PFSK-1 (cell line): ENCODE results near the gene ENTPD2.

Source experiments
- FOXP2 ChIP-seq: optimal IDR thresholded peaks from 2 replicates; pipeline ENCODE3; 2011; ENCODE audit warnings: borderline replicate concordance, control low read depth, inconsistent platforms; ENCODE audit not compliant: insufficient read depth; ENCODE audit errors: extremely low read length, extremely low read depth
- POLR2AphosphoS5 ChIP-seq: IDR thresholded peaks from 2 replicates; pipeline ENCODE4 v1.6.1; 2012; ENCODE audit warnings: low read depth, mild to moderate bottlenecking, control low read depth, low read length, moderate library complexity
- SIN3A ChIP-seq: IDR thresholded peaks from 2 replicates; pipeline ENCODE4 v1.6.1; 2012; ENCODE audit warnings: mild to moderate bottlenecking, low read length, moderate library complexity, borderline replicate concordance; ENCODE audit not compliant: insufficient read depth
- TAF1 ChIP-seq: IDR thresholded peaks from 2 replicates; pipeline ENCODE4 v1.6.1; 2012; ENCODE audit warnings: low read length, control low read depth, borderline replicate concordance; ENCODE audit not compliant: insufficient read depth
- TF ChIP-seq, protein P1 (sequence below), 2 experiments: IDR thresholded peaks; 2 replicates each; pipeline versions ENCODE4 v1.6.1 to v1.8.0; 2011 to 2012; ENCODE audit warnings: low read depth in 2 of 2, low read length in 2 of 2, control low read depth in 1 of 2, inconsistent platforms in 1 of 2, mild to moderate bottlenecking in 1 of 2, moderate library complexity in 1 of 2; ENCODE audit not compliant: insufficient read depth in 1 of 2

The ENTPD2 gene

DNA sequence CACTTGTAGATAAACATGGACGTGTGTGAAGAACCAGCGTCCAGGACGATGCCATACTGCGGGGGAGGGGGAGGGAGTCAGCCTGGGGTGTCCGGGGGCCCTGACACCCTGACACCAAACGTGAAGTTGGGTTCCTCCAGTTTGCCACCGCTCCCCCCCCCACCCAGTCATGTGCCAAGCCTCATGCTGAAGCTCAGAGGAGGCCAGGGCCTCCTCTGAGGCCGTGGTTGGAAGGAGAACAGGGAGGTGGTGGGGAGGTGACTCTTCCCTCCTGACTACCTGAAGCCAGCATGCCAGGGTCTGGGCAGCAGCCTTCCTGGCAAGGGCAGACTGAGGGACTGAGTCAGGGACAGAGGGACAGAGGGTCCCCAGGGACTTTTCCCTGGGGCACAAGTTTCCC, 1.6 kb downstream of the ENTPD2 start:
- TF ChIP-seq TAF1 (no peak), SIN3A (no peak), POLR2AphosphoS5 (no peak), FOXP2 (no peak)
- TF ChIP-seq, protein P1, sequence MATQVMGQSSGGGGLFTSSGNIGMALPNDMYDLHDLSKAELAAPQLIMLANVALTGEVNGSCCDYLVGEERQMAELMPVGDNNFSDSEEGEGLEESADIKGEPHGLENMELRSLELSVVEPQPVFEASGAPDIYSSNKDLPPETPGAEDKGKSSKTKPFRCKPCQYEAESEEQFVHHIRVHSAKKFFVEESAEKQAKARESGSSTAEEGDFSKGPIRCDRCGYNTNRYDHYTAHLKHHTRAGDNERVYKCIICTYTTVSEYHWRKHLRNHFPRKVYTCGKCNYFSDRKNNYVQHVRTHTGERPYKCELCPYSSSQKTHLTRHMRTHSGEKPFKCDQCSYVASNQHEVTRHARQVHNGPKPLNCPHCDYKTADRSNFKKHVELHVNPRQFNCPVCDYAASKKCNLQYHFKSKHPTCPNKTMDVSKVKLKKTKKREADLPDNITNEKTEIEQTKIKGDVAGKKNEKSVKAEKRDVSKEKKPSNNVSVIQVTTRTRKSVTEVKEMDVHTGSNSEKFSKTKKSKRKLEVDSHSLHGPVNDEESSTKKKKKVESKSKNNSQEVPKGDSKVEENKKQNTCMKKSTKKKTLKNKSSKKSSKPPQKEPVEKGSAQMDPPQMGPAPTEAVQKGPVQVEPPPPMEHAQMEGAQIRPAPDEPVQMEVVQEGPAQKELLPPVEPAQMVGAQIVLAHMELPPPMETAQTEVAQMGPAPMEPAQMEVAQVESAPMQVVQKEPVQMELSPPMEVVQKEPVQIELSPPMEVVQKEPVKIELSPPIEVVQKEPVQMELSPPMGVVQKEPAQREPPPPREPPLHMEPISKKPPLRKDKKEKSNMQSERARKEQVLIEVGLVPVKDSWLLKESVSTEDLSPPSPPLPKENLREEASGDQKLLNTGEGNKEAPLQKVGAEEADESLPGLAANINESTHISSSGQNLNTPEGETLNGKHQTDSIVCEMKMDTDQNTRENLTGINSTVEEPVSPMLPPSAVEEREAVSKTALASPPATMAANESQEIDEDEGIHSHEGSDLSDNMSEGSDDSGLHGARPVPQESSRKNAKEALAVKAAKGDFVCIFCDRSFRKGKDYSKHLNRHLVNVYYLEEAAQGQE (IDR thresholded peaks at IDR 0.05; ENCODE audit: insufficient read depth in 1 of 2, low read depth in 2 of 2, low read length in 2 of 2): no peak

DNA sequence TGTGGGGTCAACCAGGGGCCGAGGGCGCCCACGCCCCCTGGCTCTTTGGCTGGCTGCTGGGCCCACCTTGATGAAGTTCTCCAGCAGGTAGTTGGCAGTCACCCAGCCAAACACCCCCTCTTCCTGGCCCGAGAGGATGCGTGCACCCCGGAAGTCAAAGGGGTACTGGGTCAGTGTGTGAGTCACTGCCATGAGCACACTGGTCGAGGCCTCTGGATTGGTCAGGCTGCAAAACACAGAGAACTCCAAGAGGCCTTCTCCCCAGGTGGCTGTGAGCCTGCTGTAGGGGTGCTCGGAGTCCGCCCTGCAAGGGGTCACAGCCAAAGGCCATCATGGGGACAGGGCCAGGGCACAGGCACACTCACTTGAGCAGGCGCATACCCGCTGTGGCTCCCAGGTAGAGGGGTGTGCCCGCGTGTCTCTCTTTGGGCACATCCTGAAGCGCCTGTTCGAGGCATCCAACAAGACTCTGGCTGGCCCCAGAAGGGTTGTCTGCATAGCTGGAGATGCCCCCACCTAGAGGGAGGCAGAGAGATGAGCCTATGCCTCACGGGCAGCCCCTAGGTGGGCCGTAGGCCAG, 2.6 kb downstream of the ENTPD2 start:
- TF ChIP-seq SIN3A (no peak), POLR2AphosphoS5 (no peak), FOXP2 (no peak), TAF1 (no peak)
- TF ChIP-seq, protein P1 (IDR thresholded peaks at IDR 0.05; ENCODE audit: insufficient read depth in 1 of 2, low read depth in 2 of 2, low read length in 2 of 2): no peak

DNA sequence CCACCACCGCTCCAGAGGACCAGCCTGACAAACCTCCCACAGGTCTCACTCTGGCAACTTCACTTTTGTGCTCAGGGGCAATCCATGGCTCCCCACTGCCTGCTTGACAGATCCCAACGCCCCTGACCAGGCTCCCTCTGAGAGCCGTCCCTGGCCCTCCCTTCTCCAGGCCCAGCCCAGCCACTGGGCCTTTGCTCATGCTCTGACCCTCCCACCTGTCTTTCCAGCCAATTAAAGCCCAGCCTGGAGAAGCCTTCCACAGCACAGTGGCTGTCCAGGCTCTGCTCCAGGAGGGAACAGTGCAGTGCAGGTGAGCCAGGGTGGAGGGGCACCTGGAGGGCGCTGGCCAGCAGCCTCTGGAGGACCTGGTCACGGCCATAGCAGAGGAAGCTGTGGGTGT, 3.3 kb downstream of the ENTPD2 start:
- TF ChIP-seq, protein P1 (IDR thresholded peaks at IDR 0.05; ENCODE audit: insufficient read depth in 1 of 2, low read depth in 2 of 2, low read length in 2 of 2): no peak
- TF ChIP-seq TAF1: no peak
- TF ChIP-seq POLR2AphosphoS5: no peak
- no peak for TF ChIP-seq FOXP2
- no peak for TF ChIP-seq SIN3A

DNA sequence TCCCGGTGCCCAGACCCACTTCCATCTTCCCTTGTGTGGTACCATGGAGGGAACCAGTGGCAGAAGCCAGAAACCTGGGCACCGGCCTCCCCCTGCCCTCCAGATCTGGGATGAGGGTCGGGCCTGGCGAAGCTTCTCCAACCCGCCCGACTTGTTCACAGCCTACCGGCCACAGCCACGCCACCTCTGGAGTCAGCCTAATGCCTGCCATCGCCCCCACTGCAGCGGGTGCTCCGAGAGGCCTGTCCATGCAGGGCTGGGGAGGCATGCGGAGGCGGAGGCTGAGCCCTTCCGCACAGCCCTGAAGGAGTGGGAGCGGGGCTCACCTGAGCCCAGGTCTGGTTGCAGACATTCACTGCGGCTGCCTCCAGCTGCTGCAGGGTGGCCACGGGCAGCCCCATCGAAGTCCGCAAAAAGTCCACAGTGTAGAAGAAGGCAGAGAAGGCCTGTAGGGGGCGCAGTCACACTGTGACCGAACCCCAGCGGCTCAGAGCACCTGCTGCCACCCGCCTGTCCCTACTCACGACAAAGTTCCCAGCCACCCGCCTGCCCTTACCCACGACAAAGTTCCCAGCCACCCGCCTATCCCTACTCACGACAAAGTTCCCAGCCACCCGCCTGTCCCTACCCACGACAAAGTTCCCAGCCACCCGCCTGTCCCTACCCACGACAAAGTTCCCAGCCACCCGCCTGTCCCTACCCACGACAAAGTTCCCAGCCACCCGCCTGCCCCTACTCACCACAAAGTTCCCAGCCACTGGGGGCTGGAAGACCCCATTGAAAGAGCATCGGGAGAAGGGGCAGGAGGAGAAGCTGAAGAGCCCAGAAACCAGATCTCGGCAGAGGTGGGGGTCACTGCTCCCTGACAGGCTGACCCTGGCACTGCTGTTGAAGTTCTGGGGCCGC, 4.1 kb downstream of the ENTPD2 start:
- TF ChIP-seq FOXP2 (no peak), TAF1 (no peak), SIN3A (no peak), POLR2AphosphoS5 (no peak)
- TF ChIP-seq, protein P1 (IDR thresholded peaks at IDR 0.05; ENCODE audit: insufficient read depth in 1 of 2, low read depth in 2 of 2, low read length in 2 of 2): no peak
